GM19324 (cell line): ENCODE results near the gene LRRN2.

ENCODE experiments used
- ATAC-seq: cut with Tn5 transposase; IDR thresholded peaks from one replicate; pipeline ENCODE4 v1.9.1; 2021; ENCODE audit warnings: mild to moderate bottlenecking, moderate library complexity; ENCODE audit not compliant: unreplicated experiment, low FRiP score

LRRN2 gene

DNA sequence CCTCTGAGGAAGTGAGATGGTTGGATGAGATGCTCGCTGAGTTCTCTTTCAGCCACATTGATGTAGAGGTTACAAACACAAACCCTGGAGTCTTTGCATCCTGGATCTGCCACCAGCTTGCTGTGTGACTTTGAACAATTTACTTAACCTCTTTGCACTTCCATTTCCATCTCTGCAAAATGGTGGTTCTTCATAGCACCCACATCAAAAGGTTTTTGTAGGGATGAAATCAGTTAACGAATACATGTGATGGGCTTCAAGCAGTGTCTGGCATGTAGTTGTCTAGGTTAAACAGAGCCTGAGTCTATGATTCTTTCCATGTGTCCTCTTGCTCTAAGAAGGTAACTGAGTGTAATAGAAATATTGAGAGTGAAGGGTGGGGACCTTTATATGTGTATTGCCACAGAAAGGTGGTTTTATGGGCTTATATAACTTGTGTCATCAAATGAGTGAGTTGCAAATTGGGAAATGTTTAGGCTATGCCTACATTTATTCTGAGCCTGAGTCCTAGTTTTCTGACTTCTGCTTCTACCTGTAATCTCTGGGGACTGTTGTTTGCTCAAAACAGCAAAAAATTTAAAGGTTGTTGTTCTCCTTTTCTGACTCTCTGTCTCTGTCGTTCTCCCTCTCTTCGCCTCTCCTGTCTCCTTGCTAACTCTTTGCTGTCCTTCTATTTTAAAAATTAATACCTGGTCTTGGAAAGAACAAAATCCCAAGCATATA is 27.3 kb upstream of the LRRN2 start:
- ATAC-seq = no peak

DNA sequence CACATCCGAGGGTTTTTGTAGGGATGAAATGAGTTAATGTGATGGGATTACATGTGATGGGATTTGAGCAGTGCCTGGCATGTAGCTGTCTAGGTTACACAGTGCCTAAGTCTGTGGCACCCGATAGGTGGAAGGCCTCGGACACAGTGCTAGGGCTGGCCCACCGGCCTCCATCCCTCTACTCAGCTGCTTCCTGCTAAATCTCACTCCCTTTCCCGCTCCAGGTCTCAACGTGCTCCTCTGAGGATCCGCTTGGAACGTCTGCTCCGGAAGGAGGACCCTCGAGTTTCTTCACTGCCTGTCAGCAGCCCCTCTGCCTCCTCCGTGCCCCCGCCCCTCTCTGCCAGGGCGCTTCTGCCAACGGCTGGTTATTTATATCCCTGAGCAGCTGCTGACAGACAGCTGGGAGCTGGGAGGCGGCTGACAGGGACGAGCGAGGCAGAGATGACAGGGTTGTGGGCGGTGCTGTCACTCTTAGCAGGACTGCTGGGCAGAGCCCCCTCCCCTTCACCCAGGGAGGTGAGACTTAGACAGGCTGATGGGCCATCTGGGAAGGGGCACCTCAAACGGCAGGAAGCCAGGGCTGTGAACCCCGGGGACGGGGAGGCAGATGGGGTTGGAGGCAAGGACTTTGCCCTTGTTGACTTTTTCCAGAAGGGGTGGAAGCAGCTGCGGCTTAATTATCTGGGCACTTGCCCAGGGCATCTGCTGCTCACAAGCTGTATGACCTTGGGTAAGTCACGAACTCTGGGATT is 26.6 kb upstream of the LRRN2 start:
- ATAC-seq = no peak

GRCh38 chr1:204711103-204711946 is 25.8 kb upstream of the LRRN2 start:
- no peak for ATAC-seq

GRCh38 chr1:204709960-204710912 is 24.7 kb upstream of the LRRN2 start:
- ATAC-seq = no peak

- ATAC-seq = no peak
Observed at GRCh38 chr1:204709021-204709420, 23.5 kb upstream of the LRRN2 start.

GRCh38 chr1:204706838-204707509 is 21.4 kb upstream of the LRRN2 start:
- no peak for ATAC-seq

GRCh38 chr1:204705888-204706837 is 20.6 kb upstream of the LRRN2 start:
- ATAC-seq = no peak

DNA sequence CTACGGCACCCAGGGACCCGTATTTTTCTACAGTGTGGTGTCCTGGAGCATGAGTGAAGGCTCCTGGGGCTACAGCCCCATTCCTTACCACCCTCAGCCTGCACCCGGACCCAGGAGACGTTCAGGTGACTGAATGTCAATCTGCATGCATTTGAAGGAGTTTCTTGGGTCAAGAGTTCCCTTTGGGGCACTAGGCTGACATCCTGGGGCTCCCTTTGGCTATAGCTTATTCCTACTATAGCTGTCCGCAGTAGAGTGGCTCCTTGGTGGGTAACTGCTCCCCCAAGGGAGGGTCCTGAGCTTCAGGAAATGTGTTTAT is 19.9 kb upstream of the LRRN2 start:
- no peak for ATAC-seq

GRCh38 chr1:204704794-204705492 is 19.4 kb upstream of the LRRN2 start:
- ATAC-seq = no peak

DNA sequence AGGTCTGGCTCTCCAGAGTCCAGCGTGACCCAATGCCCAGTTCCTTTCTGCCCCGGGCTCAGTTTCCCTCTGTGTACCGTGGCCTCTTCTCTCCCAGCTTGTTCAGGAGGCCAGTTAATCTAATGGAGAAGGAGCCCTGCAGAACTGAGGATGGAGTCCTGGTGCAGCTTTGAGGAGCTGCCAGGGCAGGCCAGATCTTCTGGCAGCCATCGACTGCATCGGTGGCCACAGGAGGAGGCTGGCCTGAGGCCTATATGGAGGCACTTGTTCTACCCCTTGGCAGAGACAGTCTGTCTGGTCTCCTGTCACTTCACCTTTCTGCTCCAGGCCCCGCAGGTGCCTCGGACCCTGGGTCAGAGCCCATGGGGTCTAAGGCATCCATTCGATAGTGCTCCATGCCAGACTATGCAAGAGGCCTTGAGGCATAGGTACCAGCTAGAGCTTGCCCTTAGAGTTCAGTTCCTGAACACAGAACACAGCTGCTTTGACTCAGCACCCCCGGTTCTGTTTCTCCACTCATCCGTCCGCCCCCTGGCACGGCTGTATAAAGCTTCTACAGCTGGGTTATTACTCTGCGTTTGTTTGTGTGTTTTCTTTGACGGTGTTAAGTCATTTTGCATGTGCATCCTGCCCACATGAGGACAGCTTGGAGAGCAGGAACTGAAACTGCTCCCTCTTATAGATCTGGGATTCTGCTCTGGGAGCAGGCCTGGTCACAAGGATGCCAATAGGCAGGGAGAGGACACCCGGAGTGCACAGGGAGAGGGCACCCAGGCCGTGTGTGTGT is 18.5 kb upstream of the LRRN2 start:
- no peak for ATAC-seq

DNA sequence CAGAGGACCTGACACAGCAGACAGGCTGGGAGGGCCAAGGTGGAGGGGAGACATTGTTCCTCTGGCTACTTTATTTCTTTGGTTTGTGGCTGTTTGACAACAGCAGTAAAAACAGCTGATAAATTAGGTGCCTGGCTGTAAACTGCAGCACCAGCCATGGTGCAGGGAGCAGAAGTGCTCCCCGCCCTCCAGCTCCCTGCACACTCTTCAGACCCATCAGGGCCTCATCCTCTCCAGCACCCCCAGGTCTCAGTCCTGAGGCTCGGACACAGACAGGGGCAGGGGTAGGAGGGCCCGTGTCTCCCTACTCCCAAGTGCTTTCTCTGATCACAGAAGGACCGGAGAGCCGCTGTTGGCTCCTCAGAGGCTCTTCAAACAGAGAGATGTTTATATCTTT is 17.7 kb upstream of the LRRN2 start:
- no peak for ATAC-seq

DNA sequence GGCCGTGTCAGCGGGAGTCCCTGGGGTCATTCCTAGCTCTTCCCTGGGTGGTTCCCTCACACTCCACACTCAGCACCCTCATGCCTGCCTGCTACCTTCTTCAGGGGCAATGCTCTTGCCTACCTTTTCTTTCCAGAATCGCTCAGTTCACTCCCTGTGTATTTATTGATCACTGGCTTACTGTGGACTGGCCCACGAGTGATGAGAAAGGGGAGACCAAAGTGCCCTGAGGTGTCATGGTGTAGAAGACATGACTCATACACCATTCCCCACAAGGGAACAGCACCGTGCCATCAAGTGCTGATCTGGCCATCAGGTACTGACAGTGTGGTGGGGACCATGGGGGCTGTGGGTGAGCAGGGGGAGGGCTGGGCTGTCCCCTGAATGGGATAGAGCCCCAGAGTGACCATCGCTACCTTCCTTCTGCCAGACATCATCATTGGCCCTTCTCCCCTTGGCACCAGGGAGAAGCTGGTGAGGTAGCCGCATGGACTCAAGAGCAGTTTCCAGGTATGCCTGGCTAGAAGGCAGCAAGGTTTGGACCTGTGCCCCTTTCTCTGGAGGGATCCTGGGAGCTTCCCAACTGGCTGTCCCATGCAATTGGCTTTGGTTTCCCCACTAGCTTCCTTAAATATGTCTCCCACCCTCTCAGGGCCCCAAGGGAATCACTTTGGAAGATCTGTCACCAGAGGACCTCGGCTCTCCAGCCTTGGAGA is 17.2 kb upstream of the LRRN2 start:
- no peak for ATAC-seq

DNA sequence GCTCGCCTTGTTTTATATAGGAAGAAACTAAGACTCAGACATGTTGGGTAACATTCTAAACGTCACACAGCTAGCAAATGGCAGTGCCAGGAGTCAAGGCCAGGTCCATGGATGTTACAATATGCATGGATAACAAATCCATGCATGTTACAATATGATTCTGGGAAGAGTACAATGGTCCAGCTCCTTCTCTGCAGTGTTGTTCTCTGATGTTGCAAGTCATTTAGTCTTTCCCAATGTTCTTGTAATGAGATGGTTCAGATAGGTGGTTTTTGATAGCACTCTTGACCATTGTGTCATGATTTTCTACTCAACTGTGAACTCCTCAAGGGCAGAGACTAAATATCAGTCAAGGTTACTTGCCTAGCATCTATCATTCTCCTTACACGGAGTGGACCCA is 15.7 kb upstream of the LRRN2 start:
- ATAC-seq = no peak

- ATAC-seq = no peak
Observed at GRCh38 chr1:204697893-204698292, 12.4 kb upstream of the LRRN2 start.

DNA sequence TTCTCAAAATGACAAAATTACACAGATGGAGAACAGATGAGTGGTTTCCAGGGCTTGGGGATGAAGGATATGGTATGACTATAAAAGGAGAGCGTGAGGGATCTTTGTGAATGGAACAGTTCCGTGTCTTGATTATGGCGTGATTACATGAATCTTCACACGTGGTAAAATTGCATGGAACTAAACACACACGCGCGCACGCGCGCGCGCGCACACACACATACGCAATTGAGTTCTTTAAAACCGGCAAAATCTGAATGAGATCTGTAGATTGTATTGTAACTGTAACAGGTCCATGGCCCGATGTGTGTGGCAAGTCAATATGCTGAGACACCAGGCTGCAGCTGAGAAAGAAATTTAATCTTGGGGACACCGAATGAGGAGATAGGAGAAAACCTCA is 11.1 kb upstream of the LRRN2 start:
- no peak for ATAC-seq

- ATAC-seq = no peak
Observed at GRCh38 chr1:204695692-204696091, 10.2 kb upstream of the LRRN2 start.

- no peak for ATAC-seq
Observed at GRCh38 chr1:204694145-204694544, 8.6 kb upstream of the LRRN2 start.
